DMS 273 (cell line): Measurements from ENCODE around the gene TTN.

Experiments
- DNase-seq: peaks from one replicate; lab custom pipeline; 2025; ENCODE audit not compliant: unreplicated experiment; lab: John Stamatoyannopoulos, UW

Gene TTN

GRCh38 chr2:178506101-178506500, 301.1 kb downstream of the TTN start:
- DNase-seq, result no peak

GRCh38 chr2:178502751-178503150, 304.5 kb downstream of the TTN start:
- DNase-seq, result no peak

- no peak for DNase-seq
Measured at GRCh38 chr2:178499640-178500039, 307.6 kb downstream of the TTN start.

GRCh38 chr2:178498137-178498536, 309.1 kb downstream of the TTN start:
- DNase-seq, result no peak

- DNase-seq, result no peak
Measured at GRCh38 chr2:178496049-178496448, 311.2 kb downstream of the TTN start.

- no peak for DNase-seq
Measured at GRCh38 chr2:178491612-178492011, 315.6 kb downstream of the TTN start.

- DNase-seq, result no peak
Measured at GRCh38 chr2:178485356-178485755, 321.9 kb downstream of the TTN start.

- DNase-seq, result peak; percentile 57
Measured at GRCh38 chr2:178484245-178485041, 322.8 kb downstream of the TTN start.

GRCh38 chr2:178482437-178482836, 324.8 kb downstream of the TTN start:
- peak; percentile 8 for DNase-seq

- peak; percentile 97 for DNase-seq
Measured at GRCh38 chr2:178480227-178481181, 326.7 kb downstream of the TTN start, which contains the start of gene PLEKHA3. Gene PLEKHA3, plus strand, starts transcription at chr2:178480457. Its CDS starts 413 bp downstream, at chr2:178480870.

- DNase-seq, result no peak
Measured at GRCh38 chr2:178479758-178480226, 327.4 kb downstream of the TTN start.

- peak; percentile 35 for DNase-seq
Measured at GRCh38 chr2:178479275-178479616, 328.0 kb downstream of the TTN start.

GRCh38 chr2:178478439-178479274, 328.6 kb downstream of the TTN start, which contains the start of gene FKBP7:
Gene FKBP7, minus strand, starts transcription at chr2:178478600. Its CDS starts 101 bp downstream, at chr2:178478499.
- DNase-seq, result peak; percentile 94

- peak; percentile 59 for DNase-seq
Measured at GRCh38 chr2:178478130-178478438, 329.1 kb downstream of the TTN start.

- peak; percentile 59 for DNase-seq
Measured at GRCh38 chr2:178477443-178478129, 329.6 kb downstream of the TTN start.

GRCh38 chr2:178476477-178476876, 330.7 kb downstream of the TTN start:
- DNase-seq, result no peak
